Measurements from ENCODE around the gene LIMS2.

LIMS2 gene, protein sequence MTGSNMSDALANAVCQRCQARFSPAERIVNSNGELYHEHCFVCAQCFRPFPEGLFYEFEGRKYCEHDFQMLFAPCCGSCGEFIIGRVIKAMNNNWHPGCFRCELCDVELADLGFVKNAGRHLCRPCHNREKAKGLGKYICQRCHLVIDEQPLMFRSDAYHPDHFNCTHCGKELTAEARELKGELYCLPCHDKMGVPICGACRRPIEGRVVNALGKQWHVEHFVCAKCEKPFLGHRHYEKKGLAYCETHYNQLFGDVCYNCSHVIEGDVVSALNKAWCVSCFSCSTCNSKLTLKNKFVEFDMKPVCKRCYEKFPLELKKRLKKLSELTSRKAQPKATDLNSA

DNA sequence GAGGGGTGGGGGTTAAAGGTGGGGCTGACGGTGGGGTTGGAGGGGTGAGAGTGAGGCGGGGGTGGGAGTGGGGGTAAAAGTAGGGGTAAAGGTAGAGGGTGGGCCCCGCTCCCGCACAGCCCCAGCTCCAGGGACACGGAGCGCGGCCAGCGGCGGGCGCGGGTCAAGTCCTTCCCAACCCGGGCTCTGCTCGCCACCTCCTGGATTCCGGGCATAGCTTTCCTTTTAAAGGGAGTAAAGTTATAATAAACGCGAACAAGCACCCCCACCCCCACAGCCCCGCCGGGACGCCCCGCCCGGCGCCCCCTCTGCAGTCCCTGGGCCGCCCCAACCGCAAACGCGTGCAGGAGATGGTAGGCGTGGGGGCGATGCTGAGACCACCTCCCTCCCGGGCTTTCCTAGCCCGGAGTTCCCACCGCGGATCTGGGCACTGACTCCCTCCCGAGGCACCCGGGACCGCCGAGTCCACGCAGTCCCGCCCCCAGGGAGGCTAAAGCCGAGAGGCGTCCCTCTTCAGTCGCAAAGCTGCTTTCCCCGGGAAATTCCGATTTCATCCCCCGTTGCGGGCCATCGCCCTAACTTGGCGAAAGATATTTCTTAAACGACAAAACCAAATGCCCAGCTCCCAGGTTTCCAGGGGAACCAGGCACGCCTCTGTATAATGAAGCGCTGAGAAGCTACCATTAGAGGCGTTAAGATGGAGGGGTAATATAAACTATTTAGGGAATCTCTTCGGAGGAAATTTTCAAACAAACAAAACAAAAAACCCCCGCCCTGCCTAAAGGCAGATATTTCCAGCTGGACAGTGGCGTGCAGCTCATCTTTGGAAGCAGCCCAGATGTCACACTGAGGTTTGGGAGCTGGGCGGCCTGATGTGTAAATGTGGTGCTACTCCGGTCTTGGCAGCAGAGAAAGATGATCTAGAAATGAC, at the start of gene LIMS2:
LIMS2 (minus strand) TSS at position 200 of the 931 bp plus-strand sequence. CDS start 506 bp downstream, outside the sequence.
- no peak for DNase-seq (ENCODE audit: low read depth in 2 of 2)

DNA sequence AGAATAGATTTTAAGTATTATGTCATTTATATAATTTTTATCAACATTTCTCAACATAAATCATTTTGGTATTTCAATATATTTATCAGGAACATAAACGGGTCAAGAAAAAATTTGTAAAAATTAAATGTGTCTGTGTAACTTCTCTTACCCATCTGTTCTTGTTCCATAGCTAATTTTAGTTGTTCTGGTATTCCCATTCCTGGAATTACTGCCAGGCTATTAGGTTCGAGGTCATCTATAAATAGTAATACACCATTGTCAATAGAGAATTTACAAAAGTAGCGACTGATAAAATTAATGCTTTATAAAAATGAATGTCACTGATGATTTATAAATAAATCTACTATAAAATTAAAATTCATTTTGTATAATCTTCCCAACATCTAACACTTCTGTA, 47.5 kb upstream of the LIMS2 start:
- no peak for DNase-seq (ENCODE audit: low read depth in 2 of 2)

DNA sequence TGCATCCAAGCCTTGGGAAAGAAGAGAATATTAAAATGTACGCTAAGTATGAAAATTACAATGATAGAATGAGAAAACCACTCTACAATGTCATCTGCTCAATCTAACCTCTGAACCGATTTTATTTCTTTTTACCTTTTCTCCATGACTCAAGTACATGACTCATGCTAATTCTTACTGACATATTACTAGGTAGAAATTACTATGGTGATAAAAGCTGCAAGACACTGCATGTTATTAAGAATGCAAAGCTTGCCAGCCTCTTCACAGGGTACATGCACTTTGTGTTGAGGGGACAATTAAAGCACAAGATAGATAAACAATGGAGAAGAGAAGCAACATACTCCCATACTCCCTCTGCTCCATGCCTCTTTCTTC, 46.6 kb upstream of the LIMS2 start:
- no peak for DNase-seq (ENCODE audit: low read depth in 2 of 2)

- DNase-seq (ENCODE audit: low read depth in 2 of 2) = no peak
Measured at GRCh38 chr2:127721311-127721977, 46.1 kb upstream of the LIMS2 start.

DNA sequence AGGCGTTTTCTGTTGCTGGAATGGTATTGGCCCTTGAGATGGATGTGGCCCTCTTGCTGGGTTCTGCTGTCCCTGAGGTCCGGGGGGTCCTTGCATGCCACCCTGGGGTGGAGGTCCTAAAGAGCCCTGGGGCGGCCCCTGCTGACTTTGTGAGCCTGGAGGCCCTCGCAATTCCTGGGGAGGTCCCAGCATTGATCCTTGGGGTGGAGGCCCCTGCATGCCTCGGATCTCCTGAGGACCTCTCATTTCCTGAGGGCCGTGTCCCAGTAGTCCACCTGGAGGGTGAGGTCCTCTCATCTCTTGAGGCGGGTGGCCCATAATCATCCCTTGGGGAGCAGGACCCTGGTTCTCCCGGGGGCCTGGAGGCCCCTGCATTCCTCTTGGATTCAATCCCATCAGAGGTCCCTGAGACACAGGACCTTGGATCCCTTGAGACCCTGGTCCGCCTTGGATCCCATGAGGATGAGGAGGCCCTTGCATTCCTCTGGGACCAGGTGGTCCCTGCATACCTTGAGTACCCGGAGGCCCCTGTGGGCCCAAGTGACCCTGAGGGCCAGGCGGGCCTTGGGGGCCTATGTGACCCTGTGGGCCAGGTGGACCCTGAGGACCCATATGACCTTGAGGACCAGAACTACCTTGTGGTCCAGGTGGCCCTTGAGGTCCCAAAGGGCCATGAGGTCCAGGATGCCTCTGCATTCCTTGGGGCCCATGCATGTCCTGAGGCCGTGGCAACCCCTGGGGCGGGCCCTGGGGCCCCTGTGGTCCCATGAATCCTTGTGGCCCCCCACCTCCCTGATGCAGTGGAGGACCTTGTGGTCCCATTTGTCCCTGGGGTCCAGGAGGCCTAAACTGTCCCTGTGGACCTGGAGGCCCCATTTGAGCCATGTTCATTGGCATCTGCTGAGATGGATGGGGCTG, 44.2 kb upstream of the LIMS2 start:
- no peak for DNase-seq (ENCODE audit: low read depth in 2 of 2)

DNA sequence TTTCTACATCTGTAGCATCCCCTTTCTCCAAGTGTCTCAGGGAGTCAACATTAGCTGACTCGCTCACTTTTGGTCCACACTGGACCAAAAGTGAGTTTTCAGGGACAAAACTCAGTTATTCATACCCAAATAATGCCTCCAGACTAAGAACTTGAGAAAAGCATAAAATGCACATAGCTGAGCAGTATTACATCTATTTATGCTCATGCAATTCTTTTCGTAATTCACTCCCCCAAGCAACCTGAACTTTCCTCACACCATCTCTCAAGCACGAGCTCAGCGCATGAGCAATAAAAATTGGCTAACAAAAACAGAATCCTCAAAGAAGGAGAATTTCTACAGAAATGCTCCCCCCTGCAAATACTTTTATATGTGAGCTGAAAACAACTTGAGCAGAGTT, 42.9 kb upstream of the LIMS2 start:
- DNase-seq (ENCODE audit: low read depth in 2 of 2) = no peak

DNA sequence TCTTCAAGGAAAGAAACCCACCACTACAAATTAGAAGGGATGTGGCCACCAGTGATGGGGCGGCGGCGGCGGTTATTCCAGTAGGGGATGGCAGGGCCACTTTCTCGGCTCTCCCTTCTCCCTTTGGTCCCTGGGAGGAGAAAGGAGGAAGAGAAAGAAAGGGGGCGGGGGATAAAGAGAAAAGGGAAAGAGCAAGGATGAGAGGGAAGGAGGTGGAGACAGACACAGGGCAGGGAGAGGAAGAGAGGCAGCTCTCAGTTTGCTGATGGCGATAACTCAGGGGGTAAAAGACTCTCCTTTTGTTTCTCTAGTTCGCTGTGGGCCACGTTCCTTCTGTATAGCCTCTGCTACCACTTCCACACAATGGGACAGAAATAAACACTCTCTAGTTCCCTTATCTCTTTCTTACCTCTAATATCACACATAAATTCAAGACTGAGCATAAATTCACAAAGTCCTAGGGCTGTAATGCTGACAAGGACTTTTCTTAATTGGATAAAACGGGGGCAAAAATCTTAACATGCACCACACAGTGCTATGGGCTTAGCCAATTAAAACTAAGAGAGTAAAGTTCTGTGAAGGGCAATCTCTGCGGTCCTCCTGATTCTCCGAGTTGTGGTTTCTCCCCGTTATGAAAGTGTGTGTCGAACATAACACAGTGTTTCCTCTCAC, 40.6 kb upstream of the LIMS2 start:
- no peak for DNase-seq (ENCODE audit: low read depth in 2 of 2)

DNA sequence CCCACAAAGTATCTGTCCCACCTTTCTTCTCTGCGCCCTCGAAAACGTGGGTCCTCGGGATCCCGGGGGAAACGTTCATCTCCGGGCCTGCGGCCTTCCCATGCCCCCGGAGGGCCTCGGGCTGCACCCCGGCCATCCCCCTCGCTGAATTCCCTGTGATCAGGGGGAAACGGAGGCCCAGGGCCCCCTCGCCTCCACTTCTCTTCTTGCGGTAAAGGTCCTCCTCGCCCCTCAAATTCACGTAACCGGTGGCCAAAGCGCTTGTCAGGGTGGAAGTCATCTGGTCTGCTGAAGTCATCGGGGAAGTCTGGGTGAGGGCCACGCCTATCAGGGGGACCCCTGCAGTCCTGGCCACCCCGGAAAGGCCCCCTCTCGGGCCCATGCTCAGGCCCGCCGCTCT, 38.2 kb upstream of the LIMS2 start:
- no peak for DNase-seq (ENCODE audit: low read depth in 2 of 2)

DNA sequence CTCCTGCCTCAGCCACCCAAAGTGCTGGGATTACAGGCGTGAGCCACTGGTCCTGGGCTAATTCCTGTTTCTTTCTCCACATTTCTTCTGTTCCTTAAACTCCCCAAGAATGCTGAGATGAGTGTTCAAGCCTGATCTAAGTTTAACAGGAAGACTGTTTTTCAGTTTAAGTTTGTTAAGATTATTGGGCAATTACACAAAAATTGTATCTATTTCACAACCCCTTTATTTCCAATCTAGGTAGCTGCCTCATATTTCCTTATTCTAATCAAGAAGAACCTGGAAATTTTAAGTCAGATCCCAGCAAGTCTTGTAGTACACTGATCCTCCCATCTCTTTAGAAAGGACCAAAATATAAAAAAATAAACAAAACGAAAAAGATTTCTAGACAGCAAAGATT, 37.7 kb upstream of the LIMS2 start:
- no peak for DNase-seq (ENCODE audit: low read depth in 2 of 2)

DNA sequence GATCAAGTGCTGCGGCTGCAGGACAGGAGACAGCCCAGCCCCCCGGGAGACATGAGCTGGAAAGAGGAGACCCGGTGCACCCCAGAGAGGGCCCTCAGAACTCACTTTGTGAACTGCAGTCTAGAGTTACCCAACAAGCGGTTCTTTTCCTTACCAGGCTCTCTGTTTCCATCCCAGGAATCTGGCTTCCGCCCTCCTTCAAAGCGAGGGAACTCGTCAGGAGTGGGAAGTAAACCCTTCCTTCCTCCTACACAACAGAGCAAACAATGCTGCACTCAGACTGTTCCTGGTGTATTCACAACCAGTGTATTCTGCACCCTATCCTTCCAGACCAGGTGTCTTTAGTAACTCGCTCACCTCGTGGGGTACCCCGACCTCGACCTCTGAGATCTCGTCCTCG, 34.0 kb upstream of the LIMS2 start:
- no peak for DNase-seq (ENCODE audit: low read depth in 2 of 2)

- no peak for DNase-seq (ENCODE audit: low read depth in 2 of 2)
Measured at GRCh38 chr2:127707890-127708648, 32.7 kb upstream of the LIMS2 start.

- DNase-seq (ENCODE audit: low read depth in 2 of 2) = no peak
Measured at GRCh38 chr2:127706215-127706990, 31.1 kb upstream of the LIMS2 start.

- no peak for DNase-seq (ENCODE audit: low read depth in 2 of 2)
Measured at GRCh38 chr2:127705391-127706065, 30.2 kb upstream of the LIMS2 start.

DNA sequence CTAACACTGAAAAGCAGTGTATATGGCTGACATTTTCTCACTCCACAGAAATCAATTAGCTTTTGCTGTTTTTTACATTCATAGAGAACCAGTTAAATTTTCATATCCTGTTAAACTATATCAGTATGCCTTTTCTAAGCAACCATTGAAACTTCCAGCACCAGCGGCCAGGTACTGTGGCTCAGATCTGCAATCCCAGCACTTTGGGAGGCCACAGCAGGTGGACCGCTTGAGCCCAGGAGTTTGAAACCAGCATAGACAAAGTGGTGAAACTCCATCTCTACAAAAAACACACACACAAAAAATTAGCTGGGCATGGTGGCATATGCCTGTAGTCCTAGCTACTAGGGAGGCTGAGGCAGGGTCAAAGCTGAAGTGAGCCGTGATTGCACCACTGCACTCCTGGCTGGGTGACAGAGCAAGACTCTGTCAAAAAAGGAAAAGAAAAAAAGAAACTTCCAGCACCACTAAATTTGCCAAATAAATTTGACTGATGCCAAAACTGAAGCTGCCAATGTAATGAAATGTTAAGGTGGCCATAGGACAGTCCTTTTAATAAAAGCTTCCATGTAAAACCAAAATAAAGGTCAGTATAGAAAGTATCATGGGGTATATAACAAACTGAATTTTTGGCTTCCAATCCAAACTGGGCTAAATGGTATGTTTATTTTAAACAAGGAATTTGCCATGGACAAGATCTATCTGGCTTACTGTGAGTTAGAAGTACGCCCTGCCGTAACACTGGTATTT, 29.5 kb upstream of the LIMS2 start:
- no peak for DNase-seq (ENCODE audit: low read depth in 2 of 2)

DNA sequence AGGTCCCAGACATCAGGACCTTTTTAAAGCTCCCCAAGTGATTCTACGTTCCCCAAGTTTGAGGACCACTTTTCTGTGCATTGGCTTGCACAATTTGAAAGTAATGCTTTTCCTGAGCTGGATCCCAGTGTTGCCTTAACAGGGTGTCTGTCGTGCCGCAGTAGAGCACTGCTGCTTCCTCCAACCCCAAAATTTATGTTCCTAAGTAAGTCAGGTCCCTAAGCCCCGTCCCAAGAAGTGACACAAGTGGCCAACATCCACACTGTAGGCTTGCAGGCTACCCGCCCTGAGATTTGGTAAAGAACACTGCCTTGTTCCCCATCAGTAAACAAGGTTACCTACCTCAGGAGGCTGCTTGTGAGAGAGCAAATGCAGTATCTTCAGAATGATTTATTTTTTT, 28.0 kb upstream of the LIMS2 start:
- no peak for DNase-seq (ENCODE audit: low read depth in 2 of 2)

DNA sequence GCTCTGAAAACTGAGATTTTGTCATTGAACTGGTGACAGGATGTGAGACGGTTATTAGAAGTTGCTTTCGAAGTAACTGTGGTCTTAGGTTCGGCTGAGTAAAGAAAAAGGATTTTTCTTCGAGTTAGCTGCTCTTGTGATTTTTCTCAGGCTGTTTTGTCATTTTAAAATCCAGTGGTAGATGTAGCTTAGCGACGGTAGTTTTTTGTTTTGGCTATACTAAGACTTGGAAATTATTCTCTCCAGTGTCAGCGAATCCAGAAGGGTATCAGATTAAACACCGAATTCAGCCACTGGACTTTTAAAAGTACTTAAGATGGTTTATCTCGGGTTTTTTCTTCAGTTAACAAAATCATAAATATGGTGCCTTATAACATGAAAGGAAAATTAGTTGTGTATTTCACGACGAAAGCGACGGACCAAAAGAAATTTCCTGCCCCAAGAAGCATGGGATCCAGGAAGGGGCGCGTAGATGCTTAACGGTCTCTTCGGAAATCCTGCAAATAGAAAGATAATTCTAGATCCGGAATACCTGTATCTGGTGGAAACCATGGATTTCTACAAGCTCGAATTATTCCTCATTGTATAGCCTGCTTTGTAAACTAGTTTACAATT, 27.2 kb upstream of the LIMS2 start:
- no peak for DNase-seq (ENCODE audit: low read depth in 2 of 2)

DNA sequence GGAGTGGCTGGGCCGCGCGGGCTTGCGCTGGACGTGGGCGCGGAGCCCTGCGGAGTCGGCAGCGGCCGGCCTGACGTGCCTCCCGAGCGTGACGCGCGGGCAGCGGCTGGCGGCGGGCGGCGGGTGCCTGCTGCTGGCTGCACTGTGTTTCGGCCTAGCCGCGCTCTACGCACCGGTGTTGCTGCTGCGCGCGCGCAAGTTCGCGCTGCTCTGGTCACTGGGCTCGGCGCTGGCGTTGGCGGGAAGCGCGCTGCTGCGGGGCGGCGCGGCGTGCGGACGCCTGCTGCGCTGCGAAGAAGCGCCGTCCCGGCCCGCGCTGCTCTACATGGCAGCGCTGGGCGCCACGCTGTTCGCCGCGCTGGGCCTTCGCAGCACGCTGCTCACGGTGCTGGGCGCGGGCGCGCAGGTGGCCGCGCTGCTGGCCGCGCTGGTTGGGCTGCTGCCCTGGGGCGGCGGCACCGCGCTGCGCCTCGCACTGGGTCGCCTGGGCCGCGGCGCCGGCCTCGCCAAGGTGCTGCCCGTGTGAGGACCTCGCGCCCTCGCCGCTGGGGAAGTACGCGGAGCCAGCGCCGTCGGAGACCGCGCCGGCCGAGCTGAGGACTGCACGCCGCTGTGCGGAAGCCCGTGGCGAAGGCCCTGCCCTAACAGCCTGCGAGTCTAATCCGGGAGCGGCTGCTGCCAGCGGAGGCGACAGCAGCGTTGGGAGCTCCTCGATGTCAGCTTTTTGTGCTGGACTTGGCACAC, 26.5 kb upstream of the LIMS2 start:
- DNase-seq (ENCODE audit: low read depth in 2 of 2) = peak; percentile 55 to 68

Data from stimulated activated CD8-positive, alpha-beta memory T cell treated with anti-CD3 and anti-CD28 coated beads, Interleukin-15, amount 100 ng/mL, for 4 hours (primary cell).